OCI-LY1 (cell line): ENCODE results near the gene ORM2.

Source experiments
- H2AFZ ChIP-seq: fragments of 200-600 bp; sonication (generic), shearing (Covaris generic); 2 replicates; pipeline ENCODE4 v1.6.0; 2014; ENCODE audit warnings: antibody characterized with exemption, mild to moderate bottlenecking, low read length
- H3F3A ChIP-seq: fragments of 200-600 bp; sonication (generic), shearing (Covaris generic); 2 replicates; pipeline ENCODE4 v1.6.0; 2014; ENCODE audit warnings: mild to moderate bottlenecking, antibody characterized with exemption, low read length, moderate library complexity; ENCODE audit not compliant: insufficient read depth
- H3K27ac ChIP-seq: fragments of 200-600 bp; sonication (generic); 2 replicates; pipeline ENCODE4 v1.5.1; 2014; ENCODE audit warnings: low read length, mixed run types, mild to moderate bottlenecking, low read depth; ENCODE audit not compliant: poor library complexity, severe bottlenecking
- H3K27me3 ChIP-seq: fragments of 200-600 bp; sonication (generic); 2 replicates; pipeline ENCODE4 v1.6.0; 2014; ENCODE audit warnings: antibody characterized with exemption, mild to moderate bottlenecking, low read length, moderate library complexity; ENCODE audit not compliant: insufficient read depth
- H3K36me3 ChIP-seq: fragments of 200-600 bp; sonication (generic); 2 replicates; pipeline ENCODE4 v1.6.1; 2014; ENCODE audit warnings: mild to moderate bottlenecking, antibody characterized with exemption, low read length, moderate library complexity, mixed read lengths; ENCODE audit not compliant: insufficient read depth
- H3K4me1 ChIP-seq: fragments of 200-600 bp; sonication (generic); 2 replicates; pipeline ENCODE4 v1.5.1; 2014; ENCODE audit warnings: mild to moderate bottlenecking, low read length, moderate library complexity; ENCODE audit not compliant: insufficient read depth, severe bottlenecking
- H3K4me2 ChIP-seq: fragments of 200-600 bp; sonication (generic), shearing (Covaris generic); 2 replicates; pipeline ENCODE4 v1.6.1; 2014; ENCODE audit warnings: low read length
- H3K4me3 ChIP-seq: fragments of 200-600 bp; sonication (generic); 2 replicates; pipeline ENCODE4 v1.5.1; 2014; ENCODE audit warnings: low read length, low read depth, mild to moderate bottlenecking, mixed read lengths; ENCODE audit not compliant: poor library complexity, severe bottlenecking
- H3K79me2 ChIP-seq: fragments of 200-600 bp; shearing (Covaris generic); 2 replicates; pipeline ENCODE4 v1.6.1; 2016; ENCODE audit warnings: mixed run types, low read length, mixed read lengths; ENCODE audit not compliant: insufficient read depth
- H3K9ac ChIP-seq: fragments of 200-600 bp; sonication (generic), shearing (Covaris generic); 2 replicates; pipeline ENCODE4 v1.6.1; 2014; ENCODE audit warnings: mild to moderate bottlenecking, low read length, mixed read lengths
- H3K9me2 ChIP-seq: fragments of 200-600 bp; sonication (generic), shearing (Covaris generic); 2 replicates; pipeline ENCODE4 v1.6.1; 2014; ENCODE audit warnings: low read depth, mild to moderate bottlenecking, low read length, mixed read lengths
- H3K9me3 ChIP-seq: fragments of 200-600 bp; shearing (Covaris generic); 2 replicates; pipeline ENCODE4 v1.6.1; 2014; ENCODE audit warnings: low read length, mixed read lengths
- H4K20me1 ChIP-seq: fragments of 200-600 bp; sonication (generic), shearing (Covaris generic); 2 replicates; pipeline ENCODE4 v1.6.0; 2016; ENCODE audit warnings: mild to moderate bottlenecking, low read length; ENCODE audit not compliant: insufficient read depth
- CTCF ChIP-seq: fragments of 200-600 bp; sonication (generic), shearing (Covaris generic); IDR thresholded peaks from 2 replicates; pipeline ENCODE4 v1.5.1; 2017; ENCODE audit warnings: mild to moderate bottlenecking, antibody characterized with exemption, low read length, moderate library complexity, mixed read lengths
- EZH2 ChIP-seq: fragments of 200-600 bp; sonication (generic), shearing (Covaris generic); IDR thresholded peaks from 2 replicates; pipeline ENCODE4 v1.8.0; 2017; ENCODE audit warnings: borderline replicate concordance, mixed run types, mild to moderate bottlenecking, antibody characterized with exemption, low read length, moderate library complexity, mixed read lengths

The ORM2 gene

DNA sequence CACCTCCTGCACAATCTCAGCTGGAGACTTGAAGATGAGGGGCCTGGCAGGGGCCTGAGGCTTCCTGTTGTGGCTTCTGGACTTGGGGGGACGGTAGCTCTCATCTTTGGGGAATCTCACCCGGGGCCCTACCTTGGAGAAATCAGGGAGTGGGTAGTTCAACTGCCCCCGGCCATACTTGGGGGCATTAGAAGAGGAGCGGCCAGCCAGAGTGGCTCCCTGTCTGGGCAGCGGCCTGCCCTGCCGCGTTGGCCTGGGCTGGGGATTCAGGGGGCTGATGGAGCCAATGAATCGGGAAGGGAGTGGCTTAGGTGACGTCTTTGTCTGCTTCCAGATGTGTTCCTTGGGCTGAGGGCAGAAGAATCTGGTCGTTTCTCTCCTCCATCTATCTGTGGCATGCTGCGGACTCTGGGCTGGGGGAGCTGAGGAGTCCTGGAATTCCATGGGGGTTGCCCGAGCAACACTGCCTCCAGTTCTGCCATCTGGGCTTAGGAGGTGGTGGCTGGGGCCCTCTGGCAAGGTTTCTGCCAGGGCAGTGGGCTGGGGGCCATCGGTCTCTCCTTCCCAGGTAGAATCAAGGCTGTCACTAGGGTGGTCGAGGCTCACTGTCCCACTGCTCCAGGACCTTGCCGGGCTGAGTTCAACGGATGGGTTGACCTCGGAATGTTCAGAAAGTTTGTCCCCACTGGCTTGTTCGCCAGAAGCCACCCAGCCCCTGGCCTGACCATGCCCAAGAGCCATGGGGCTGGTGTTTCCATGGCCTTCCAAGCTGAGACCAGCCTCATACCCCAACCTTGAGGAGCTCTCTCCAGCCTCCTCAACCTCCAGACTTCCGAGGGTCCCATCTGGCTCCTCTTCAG lies 47.1 kb downstream of the ORM2 start:
- Histone ChIP-seq H3K27ac (peak overlapping the region; percentile 8), H3K9me3 (no peaks in the 10 kb centered on the region), H3K4me3 (no peak overlapping the region), H3K79me2 (no peaks in the 10 kb centered on the region), H4K20me1 (no peaks in the 10 kb centered on the region), H2AFZ (no peak overlapping the region), H3K36me3 (peaks cover 65% of the 10 kb centered on the region), H3K27me3 (no peaks in the 10 kb centered on the region), H3F3A (peaks cover 4% of the 10 kb centered on the region; the same call in 1 of the 2 replicates), H3K9ac (no peak overlapping the region), H3K4me1 (peaks cover 40% of the 10 kb centered on the region), H3K9me2 (no peaks in the 10 kb centered on the region), H3K4me2 (no peak overlapping the region)
- TF ChIP-seq EZH2 (no peak), CTCF (no peak)

DNA sequence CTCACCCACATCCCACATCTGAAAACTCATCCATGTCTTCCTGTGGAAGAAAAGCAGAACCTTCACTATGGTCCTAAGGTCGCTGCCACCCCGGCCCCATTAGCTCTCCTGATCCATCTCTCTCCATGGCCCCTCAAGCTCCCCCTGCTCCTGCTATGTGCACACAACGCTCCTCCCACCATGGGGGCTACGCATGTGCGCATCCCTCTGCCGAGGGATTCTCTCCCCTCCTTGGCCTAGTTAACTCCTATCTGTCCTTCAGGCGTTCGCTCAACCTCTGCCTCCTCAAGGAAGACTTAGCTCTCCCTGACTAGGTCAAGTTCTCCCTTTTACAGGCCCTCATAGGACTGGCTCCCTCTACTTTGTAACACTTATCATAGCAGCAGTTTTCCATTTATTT lies 48.3 kb downstream of the ORM2 start:
- H3K79me2 ChIP-seq: peaks cover 8% of the 10 kb centered on the region
- no peak overlapping the region for H3K9ac ChIP-seq
- peaks cover 4% of the 10 kb centered on the region; the same call in 1 of the 2 replicates for H3F3A ChIP-seq
- H3K27ac ChIP-seq: no peak overlapping the region
- no peaks in the 10 kb centered on the region for H3K9me3 ChIP-seq
- H3K4me2 ChIP-seq: no peak overlapping the region
- no peak for TF ChIP-seq CTCF
- no peak for TF ChIP-seq EZH2
- no peaks in the 10 kb centered on the region for H3K9me2 ChIP-seq
- H3K4me1 ChIP-seq: peaks cover 39% of the 10 kb centered on the region
- H2AFZ ChIP-seq: no peak overlapping the region
- H3K27me3 ChIP-seq: no peaks in the 10 kb centered on the region
- H4K20me1 ChIP-seq: no peaks in the 10 kb centered on the region
- H3K4me3 ChIP-seq: no peak overlapping the region
- H3K36me3 ChIP-seq: peaks cover 64% of the 10 kb centered on the region

DNA sequence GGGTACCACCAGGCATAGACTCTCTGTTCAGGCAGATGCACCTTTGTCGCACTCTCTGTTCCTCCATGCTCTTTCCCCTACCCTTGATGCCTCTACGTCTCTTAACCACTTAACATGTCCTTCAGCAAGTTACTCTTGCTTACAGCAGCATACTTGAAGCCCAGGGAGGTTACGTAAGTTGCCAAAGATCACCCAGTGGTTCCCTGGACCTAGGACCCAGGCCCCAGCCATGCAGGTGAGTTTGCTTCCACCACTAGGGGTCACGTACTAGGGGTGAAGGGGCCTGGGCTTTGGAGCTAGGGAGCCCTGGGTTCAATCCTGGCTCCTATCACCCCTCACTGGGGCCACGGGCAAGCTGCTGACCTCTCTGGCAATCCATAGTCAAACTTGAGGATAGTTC lies 49.2 kb downstream of the ORM2 start:
- Histone ChIP-seq H3K27me3 (no peaks in the 10 kb centered on the region), H3K9ac (no peak overlapping the region), H3K4me3 (no peak overlapping the region), H3K27ac (no peak overlapping the region), H3K4me1 (peaks cover 39% of the 10 kb centered on the region), H3K9me3 (no peaks in the 10 kb centered on the region), H3K79me2 (peaks cover 13% of the 10 kb centered on the region), H3K36me3 (peaks cover 58% of the 10 kb centered on the region), H3K9me2 (no peaks in the 10 kb centered on the region), H4K20me1 (no peaks in the 10 kb centered on the region), H3F3A (peaks cover 4% of the 10 kb centered on the region; the same call in 1 of the 2 replicates), H2AFZ (no peak overlapping the region), H3K4me2 (no peak overlapping the region)
- TF ChIP-seq EZH2 (no peak), CTCF (peak; percentile 16; the same call in 1 of the 2 replicates)
